Measurements from ENCODE around the gene PPP1R3E.

GRCh38 chr14:23310546-23310945 is 7.9 kb upstream of the PPP1R3E start:
- no peak for TF ChIP-seq EZH2phosphoT487 (IDR thresholded peaks at IDR 0.05; ENCODE audit: low read depth)
- no peak for TF ChIP-seq CTCF (IDR thresholded peaks at IDR 0.05; ENCODE audit: low read depth, low read length)
